Brain pericyte (primary cell): ENCODE measurements around the gene FBXL14.
"Not testable (repeated sequence)": the region's sequence is repeated elsewhere in the genome, so short reads cannot be mapped to it uniquely, and the experiment has no call there.

Experiments
- DNase-seq: peaks from one replicate; pipeline ENCODE4 v3.0.0-alpha.2; 2012; ENCODE audit warnings: low read depth, low spot score

Gene FBXL14

DNA sequence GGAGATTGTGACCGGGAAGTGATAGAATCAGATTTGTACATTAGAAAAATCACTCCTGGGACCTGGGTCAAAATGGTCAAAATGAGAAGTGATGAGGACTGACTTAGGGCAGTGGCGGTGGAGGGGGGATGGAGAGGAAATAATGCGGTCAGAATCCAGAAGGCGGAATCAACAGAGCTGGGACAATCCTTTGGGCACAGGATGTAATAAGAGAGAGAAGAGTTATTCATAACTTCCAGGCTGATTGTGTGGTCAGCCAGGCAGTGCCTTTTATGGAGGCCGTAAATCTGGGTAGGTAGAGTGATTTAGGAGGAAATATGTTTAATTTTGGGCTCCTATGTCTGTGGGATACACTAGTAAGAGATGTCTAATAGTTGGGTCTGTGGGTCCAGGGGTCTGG lies 21.6 kb downstream of the FBXL14 start:
- no peak for DNase-seq

- no peak for DNase-seq
These were observed 26.5 kb downstream of the FBXL14 start for GRCh38 chr12:1567852-1568251.

- DNase-seq = no peak
These were observed 27.8 kb downstream of the FBXL14 start for GRCh38 chr12:1566449-1567135.

DNA sequence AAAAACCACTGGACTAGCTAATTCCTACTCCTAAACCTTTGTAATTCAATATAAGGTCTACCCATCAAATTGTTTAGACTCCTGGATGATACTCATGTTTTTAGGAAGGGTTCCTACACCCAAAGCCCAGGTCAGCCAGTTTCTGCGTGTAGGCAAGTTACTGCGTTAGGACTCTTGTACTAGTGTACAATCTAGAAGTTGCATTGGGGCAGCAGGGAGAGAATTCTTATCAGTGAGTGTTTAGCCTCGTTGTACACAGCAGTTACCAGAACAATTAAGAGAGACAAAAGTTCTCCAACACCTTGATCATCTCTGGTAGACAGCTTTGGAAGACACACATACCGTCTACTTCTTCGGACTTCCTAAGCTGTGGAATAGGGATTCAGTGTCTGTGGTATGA lies 29.2 kb downstream of the FBXL14 start:
- DNase-seq = no peak

DNA sequence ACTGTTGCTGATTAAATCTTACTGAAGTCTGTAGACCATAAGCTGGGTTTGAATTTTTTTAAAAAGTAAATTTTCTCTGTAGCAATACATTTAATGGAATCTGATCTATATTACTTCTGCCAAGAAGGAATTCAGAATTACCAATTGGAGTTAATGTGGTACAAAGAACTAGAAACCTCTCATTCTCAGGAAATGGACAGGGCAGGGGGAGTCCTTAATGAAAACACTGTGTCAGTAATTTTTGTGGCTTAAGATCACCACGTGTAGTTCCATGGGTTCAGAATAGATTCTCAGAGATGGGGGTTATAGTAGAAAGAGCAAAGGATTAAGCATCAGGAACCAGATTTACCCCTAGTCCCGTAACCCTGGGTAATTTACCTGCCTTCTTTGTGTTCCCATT lies 30.3 kb downstream of the FBXL14 start:
- no peak for DNase-seq

DNA sequence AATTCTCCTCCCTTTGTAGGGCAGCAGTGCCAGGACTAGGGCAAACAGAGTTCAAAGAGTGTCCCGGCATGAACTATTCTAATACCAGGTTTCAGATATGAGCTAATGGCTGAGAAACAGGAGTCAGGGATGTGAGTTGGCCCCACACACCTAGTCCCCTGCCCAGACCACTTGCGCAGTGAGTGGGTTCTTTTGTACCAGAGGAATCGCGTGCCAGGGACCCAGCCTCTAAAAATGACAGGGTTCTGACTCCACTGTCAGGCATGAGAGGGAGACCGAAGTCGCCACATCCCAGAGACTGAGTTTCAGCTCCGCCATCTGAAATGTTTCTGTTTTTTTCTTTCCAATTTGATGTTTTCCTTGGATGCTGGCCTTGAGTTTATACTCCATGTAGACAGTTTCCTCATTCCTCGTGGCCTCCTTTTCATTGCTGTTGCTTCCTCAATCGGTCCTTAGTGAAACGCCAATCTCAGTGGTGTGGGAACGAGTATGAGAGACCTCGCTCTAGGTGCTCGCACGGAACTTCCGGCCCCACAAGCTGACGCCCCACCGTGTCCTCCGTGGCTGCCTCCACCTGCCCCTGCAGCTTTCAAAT lies 31.5 kb downstream of the FBXL14 start:
- DNase-seq = no peak

DNA sequence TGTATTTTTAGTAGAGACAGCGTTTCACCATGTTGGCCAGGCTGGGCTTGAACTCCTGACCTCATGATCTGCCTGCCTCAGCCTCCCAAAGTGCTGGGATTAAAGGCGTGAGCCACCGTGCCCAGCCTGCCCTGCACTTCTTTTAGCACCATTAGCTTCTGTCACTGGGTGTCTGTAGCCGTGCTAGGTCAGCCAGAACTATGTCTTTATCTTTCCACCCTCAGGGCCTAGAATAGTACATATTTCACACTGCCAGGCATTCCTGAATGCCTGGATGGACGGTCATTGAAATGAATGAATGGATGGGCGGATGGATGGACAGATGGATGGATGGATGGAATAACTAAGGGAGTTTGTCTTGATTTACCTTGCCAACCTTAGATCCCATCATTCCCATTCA lies 33.7 kb downstream of the FBXL14 start:
- DNase-seq = no peak

GRCh38 chr12:1559676-1560091 lies 34.7 kb downstream of the FBXL14 start:
- no peak for DNase-seq

DNA sequence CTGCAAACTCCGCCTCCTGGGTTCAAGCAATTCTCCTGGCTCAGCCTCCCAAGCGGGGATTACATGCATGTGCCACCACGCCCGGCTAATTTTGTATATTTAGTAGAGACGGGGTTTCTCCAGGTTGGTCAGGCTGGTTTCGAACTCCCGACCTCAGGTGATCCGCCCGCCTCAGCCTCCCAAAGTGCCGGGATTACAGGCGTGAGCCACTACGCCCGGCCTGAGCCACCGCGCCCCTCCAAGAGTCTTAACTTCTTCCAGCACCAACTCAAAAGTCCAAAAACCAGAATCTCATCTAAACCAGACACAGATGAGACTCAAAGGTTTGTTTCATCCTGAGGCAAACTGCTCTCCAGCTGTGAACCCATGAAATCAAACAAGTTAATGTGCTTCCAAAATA lies 36.3 kb downstream of the FBXL14 start:
- DNase-seq = not testable (repeated sequence)

DNA sequence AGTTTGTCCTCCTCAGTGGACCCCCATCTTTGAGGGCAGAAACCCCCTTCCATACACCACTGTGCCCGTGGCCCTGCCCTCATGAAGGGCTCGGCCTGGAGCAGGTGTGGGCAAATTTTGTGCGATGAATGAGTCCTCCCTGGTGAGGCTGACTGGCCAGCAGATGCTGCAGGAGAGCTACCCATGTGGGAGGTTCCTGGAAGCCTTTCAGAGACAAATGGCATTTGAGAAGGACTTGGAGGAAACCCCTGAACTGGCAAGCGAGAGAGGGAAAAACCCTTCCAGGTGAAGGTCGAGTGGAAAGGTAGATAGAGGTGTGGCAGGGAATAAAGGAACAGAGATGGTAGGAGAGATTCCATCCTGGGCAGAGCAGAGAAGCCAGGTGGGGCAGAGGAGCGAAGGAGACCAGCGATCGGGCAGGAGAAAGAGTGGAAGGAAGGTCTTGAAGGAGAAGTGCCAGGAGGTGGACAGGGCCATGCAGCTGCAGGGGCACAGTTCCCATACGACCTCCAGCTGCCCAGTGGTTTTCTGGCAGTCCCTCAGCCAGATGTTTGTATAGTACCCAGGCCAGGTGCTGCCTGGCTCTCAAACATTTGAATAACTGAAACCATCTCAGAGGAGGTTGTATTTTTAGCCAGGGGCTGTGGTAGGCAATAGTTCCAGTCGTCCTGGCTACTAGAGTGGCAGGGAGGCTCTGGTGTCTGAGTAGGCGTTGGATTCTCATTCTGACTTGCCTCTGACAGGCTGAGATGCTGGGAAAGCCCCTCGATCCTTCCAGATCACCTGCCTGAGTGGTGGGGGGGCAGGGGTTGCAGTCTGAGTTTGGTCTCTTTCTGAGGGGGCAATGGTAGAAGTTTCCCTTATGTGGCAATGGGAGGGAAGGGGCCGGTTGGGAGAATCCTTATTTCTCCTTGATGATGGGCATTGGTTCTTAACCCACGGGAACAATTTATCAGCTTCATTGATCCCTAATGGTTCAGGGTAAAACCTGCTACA lies 40.1 kb downstream of the FBXL14 start:
- DNase-seq = no peak

GRCh38 chr12:1553536-1553935 lies 40.8 kb downstream of the FBXL14 start:
- DNase-seq = no peak

- no peak for DNase-seq
These were observed 41.4 kb downstream of the FBXL14 start for GRCh38 chr12:1552911-1553491.

GRCh38 chr12:1552171-1552570 lies 42.2 kb downstream of the FBXL14 start:
- no peak for DNase-seq

GRCh38 chr12:1551496-1551895 lies 42.9 kb downstream of the FBXL14 start:
- no peak for DNase-seq

GRCh38 chr12:1546931-1547640 lies 47.3 kb downstream of the FBXL14 start:
- DNase-seq = no peak

GRCh38 chr12:1544996-1545700 lies 49.2 kb downstream of the FBXL14 start:
- no peak for DNase-seq

- no peak for DNase-seq
These were observed 51.8 kb downstream of the FBXL14 start for GRCh38 chr12:1542599-1542998.

GRCh38 chr12:1540690-1541089 lies 53.7 kb downstream of the FBXL14 start:
- DNase-seq = no peak

GRCh38 chr12:1539135-1539534 lies 55.2 kb downstream of the FBXL14 start:
- DNase-seq = no peak

GRCh38 chr12:1536817-1537216 lies 57.6 kb downstream of the FBXL14 start:
- no peak for DNase-seq

DNA sequence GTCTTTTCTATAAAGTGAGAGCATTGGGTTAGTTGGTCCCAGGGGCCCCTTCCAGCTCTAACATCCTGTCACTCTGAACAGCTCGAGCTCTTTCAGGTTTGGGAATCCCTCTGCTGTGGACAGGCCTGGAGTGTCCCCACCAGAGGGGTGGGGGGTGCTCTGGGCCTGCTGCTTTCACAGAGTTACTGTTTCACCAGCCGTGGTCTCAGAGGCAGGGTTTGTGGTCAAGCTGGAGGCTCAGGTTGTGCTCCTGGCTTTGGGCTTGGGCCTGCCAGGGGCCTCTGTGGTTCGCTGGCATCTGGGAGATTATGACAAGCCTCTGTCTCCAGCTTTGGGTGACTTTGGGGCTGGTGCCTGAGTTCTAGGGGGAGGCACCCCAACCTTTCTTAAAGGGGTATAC lies 59.6 kb downstream of the FBXL14 start:
- DNase-seq = no peak
